IMR-90 (cell line): Measurements from ENCODE around the gene TNIP2. TPM values are rescaled to one million over a fixed set of nuclear protein-coding genes. Genes with fewer than 3 reads are reported as not detected.

Source experiments
- ATAC-seq: fragments of 200-7000 bp; cut with Tn5 transposase; 2 replicates; pipeline ENCODE4 v1.9.1; 2020; ENCODE audit warnings: low read depth, mild to moderate bottlenecking, moderate library complexity
- BruUV-seq: library from RNA; stranded (reverse); fragments of 400-500 nt; replicated peaks from 2 replicates; lab custom pipeline; 2021; lab: Mats Ljungman, UMichigan
- CTCF ChIA-PET: fragments of 300-600 bp; formaldehyde crosslinking; extraction: SDS; loops from one replicate; lab custom pipeline; 2021; ENCODE audit warnings: antibody characterized with exemption; lab: Yijun Ruan, JAX
- POLR2A ChIA-PET: fragments of 300-600 bp; sonication (Branson Sonifier 250); formaldehyde crosslinking; loops from one replicate; lab custom pipeline; 2022; ENCODE audit warnings: antibody characterized with exemption; ENCODE audit not compliant: unreplicated experiment; lab: Charles Lee
- DNase-seq: peaks from one replicate; pipeline ENCODE4 v3.0.0; 2013
- H2AFZ ChIP-seq: replicated peaks from 2 replicates; pipeline ENCODE3; 2013; ENCODE audit warnings: low read length, mild to moderate bottlenecking; ENCODE audit not compliant: poor library complexity
- H2AK5ac ChIP-seq: 2 replicates; pipeline ENCODE4 v1.6.1; 2013; ENCODE audit warnings: low read depth, low read length, inconsistent platforms
- H2AK9ac ChIP-seq: replicated peaks from 2 replicates; pipeline ENCODE3; 2013; ENCODE audit warnings: mild to moderate bottlenecking, low read depth, low read length, moderate library complexity; ENCODE audit not compliant: poor library complexity
- H2BK120ac ChIP-seq: 2 replicates; pipeline ENCODE4 v1.6.1; 2013; ENCODE audit warnings: low read depth, low read length, inconsistent platforms
- H2BK15ac ChIP-seq: 3 replicates; pipeline ENCODE4 v1.6.1; 2013; ENCODE audit warnings: low read depth, low read length, inconsistent platforms
- H2BK20ac ChIP-seq: 2 replicates; pipeline ENCODE4 v1.6.1; 2013; ENCODE audit warnings: low read depth, mild to moderate bottlenecking, inconsistent platforms, low read length, moderate library complexity
- H2BK5ac ChIP-seq: 2 replicates; pipeline ENCODE4 v1.6.1; 2013; ENCODE audit warnings: mild to moderate bottlenecking, low read depth, low read length, inconsistent platforms; ENCODE audit not compliant: poor library complexity, severe bottlenecking
- H3K14ac ChIP-seq: replicated peaks from 2 replicates; pipeline ENCODE4 v1.6.1; 2013; ENCODE audit warnings: low read depth, low read length, inconsistent platforms
- H3K18ac ChIP-seq: 2 replicates; pipeline ENCODE4 v1.6.1; 2013; ENCODE audit warnings: low read depth, low read length, control low read depth
- H3K23ac ChIP-seq: 2 replicates; pipeline ENCODE4 v1.6.1; 2013; ENCODE audit warnings: low read depth, low read length, inconsistent platforms
- H3K27ac ChIP-seq: 2 replicates; pipeline ENCODE4 v1.5.1; 2013; ENCODE audit warnings: mild to moderate bottlenecking, control low read depth, low read length; ENCODE audit not compliant: insufficient read depth
- H3K27me3 ChIP-seq: 2 replicates; pipeline ENCODE4 v1.6.1; 2013; ENCODE audit warnings: low read length; ENCODE audit not compliant: control insufficient read depth, insufficient read depth
- H3K36me3 ChIP-seq: 2 replicates; pipeline ENCODE4 v1.6.1; 2013; ENCODE audit warnings: low read length, mixed read lengths; ENCODE audit not compliant: control insufficient read depth, insufficient read depth
- H3K4ac ChIP-seq: 2 replicates; pipeline ENCODE4 v1.6.1; 2013; ENCODE audit warnings: low read depth, low read length, inconsistent platforms
- H3K4me1 ChIP-seq: 2 replicates; pipeline ENCODE4 v1.6.1; 2013; ENCODE audit warnings: low read length, mixed read lengths; ENCODE audit not compliant: control insufficient read depth, insufficient read depth
- H3K4me2 ChIP-seq: 2 replicates; pipeline ENCODE4 v1.6.1; 2013; ENCODE audit warnings: low read depth, mild to moderate bottlenecking, control low read depth, low read length, moderate library complexity
- H3K4me3 ChIP-seq: 2 replicates; pipeline ENCODE4 v1.5.1; 2013; ENCODE audit warnings: low read depth, mild to moderate bottlenecking, control low read depth, low read length, moderate library complexity; ENCODE audit not compliant: insufficient read depth
- H3K56ac ChIP-seq: 2 replicates; pipeline ENCODE4 v1.6.1; 2013; ENCODE audit warnings: low read length, inconsistent platforms; ENCODE audit not compliant: insufficient read depth; ENCODE audit errors: extremely low read depth
- H3K79me1 ChIP-seq, 2 experiments: 2 replicates each; pipeline ENCODE4 v1.6.1; 2013; ENCODE audit warnings: low read length in 2 of 2, inconsistent platforms in 1 of 2, low read depth in 1 of 2
- H3K9ac ChIP-seq: 2 replicates; pipeline ENCODE4 v1.6.1; 2013; ENCODE audit warnings: low read depth, low read length, control low read depth
- H3K9me1 ChIP-seq: 2 replicates; pipeline ENCODE4 v1.6.1; 2013; ENCODE audit warnings: low read length, inconsistent platforms; ENCODE audit not compliant: insufficient read depth
- H3K9me3 ChIP-seq: 2 replicates; pipeline ENCODE4 v1.6.1; 2013; ENCODE audit warnings: low read length; ENCODE audit not compliant: control insufficient read depth, insufficient read depth
- H4K20me1 ChIP-seq: 2 replicates; pipeline ENCODE4 v1.6.1; 2013; ENCODE audit warnings: low read length, inconsistent platforms; ENCODE audit not compliant: insufficient read depth
- H4K5ac ChIP-seq: 2 replicates; pipeline ENCODE4 v1.6.1; 2013; ENCODE audit warnings: mild to moderate bottlenecking, low read depth, low read length, control low read depth
- H4K8ac ChIP-seq, 2 experiments: 2 replicates each; pipeline ENCODE4 v1.6.1; 2013; ENCODE audit warnings: low read depth in 2 of 2, low read length in 2 of 2, control low read depth in 1 of 2, inconsistent platforms in 1 of 2
- H4K91ac ChIP-seq: 2 replicates; pipeline ENCODE4 v1.6.1; 2013; ENCODE audit warnings: low read depth, low read length, inconsistent platforms; ENCODE audit not compliant: insufficient read depth
- BHLHE40 ChIP-seq: fragments of 150-350 bp; IDR thresholded peaks from 2 replicates; pipeline ENCODE4 v1.6.1; 2016; ENCODE audit warnings: mild to moderate bottlenecking, low read depth, low read length
- CEBPB ChIP-seq: IDR thresholded peaks from 2 replicates; pipeline ENCODE4 v1.6.1; 2012; ENCODE audit warnings: low read depth, low read length, improper control_type of control experiment
- CHD1 ChIP-seq: IDR thresholded peaks from 2 replicates; pipeline ENCODE4 v1.6.1; 2012; ENCODE audit warnings: low read depth, low read length, improper control_type of control experiment
- FOS ChIP-seq: fragments of 150-350 bp; IDR thresholded peaks from 2 replicates; pipeline ENCODE4 v1.6.1; 2016; ENCODE audit warnings: low read depth, low read length
- MAFK ChIP-seq: IDR thresholded peaks from 2 replicates; pipeline ENCODE4 v1.6.1; 2012; ENCODE audit warnings: low read depth, low read length, improper control_type of control experiment
- MAZ ChIP-seq: IDR thresholded peaks from 2 replicates; pipeline ENCODE4 v1.6.1; 2012; ENCODE audit warnings: low read depth, mild to moderate bottlenecking, low read length, improper control_type of control experiment, moderate library complexity, borderline replicate concordance
- MXI1 ChIP-seq: IDR thresholded peaks from 2 replicates; pipeline ENCODE4 v1.6.1; 2012; ENCODE audit warnings: low read depth, mild to moderate bottlenecking, low read length, moderate library complexity, borderline replicate concordance
- NFE2L2 ChIP-seq: fragments of 150-350 bp; IDR thresholded peaks from 2 replicates; pipeline ENCODE4 v1.6.1; 2016; ENCODE audit warnings: low read depth, mild to moderate bottlenecking, low read length
- POLR2A ChIP-seq: IDR thresholded peaks from 2 replicates; pipeline ENCODE4 v1.6.1; 2012; ENCODE audit warnings: mild to moderate bottlenecking, low read depth, low read length
- RAD21 ChIP-seq: IDR thresholded peaks from 2 replicates; pipeline ENCODE4 v1.6.1; 2012; ENCODE audit warnings: low read length, improper control_type of control experiment
- RCOR1 ChIP-seq: IDR thresholded peaks from 2 replicates; pipeline ENCODE4 v1.6.1; 2012; ENCODE audit warnings: mild to moderate bottlenecking, low read length, improper control_type of control experiment; ENCODE audit not compliant: insufficient replicate concordance
- RFX5 ChIP-seq: IDR thresholded peaks from 2 replicates; pipeline ENCODE4 v1.8.0; 2012; ENCODE audit warnings: low read depth, mild to moderate bottlenecking, low read length, moderate library complexity
- SMC3 ChIP-seq: fragments of 150-350 bp; IDR thresholded peaks from 2 replicates; pipeline ENCODE4 v1.6.1; 2016; ENCODE audit warnings: low read depth, mild to moderate bottlenecking, antibody characterized with exemption, low read length, moderate library complexity
- WGBS, 2 experiments: methylation state at CpG; one replicate each; pipeline versions ENCODE4 v1.1.5 to v1.1.7; 2013; ENCODE audit warnings: missing lambda C conversion rate in 2 of 2; ENCODE audit not compliant: insufficient read length in 1 of 2; ENCODE audit errors: extremely low coverage in 2 of 2; 5-methylcytosine and 5-hydroxymethylcytosine counted together
- dilution Hi-C: fragments of 300-500 bp; cut with HindIII; formaldehyde crosslinking; loops from one replicate; pipeline ENCODE4 v1.14.3; 2018; ENCODE audit warnings: low sequenced_read_pairs; ENCODE audit not compliant: unreplicated experiment
- in situ Hi-C: fragments of 300-500 bp; cut with MboI; formaldehyde crosslinking; loops from 3 replicates; pipeline ENCODE4 v1.14.3; 2019; ENCODE audit warnings: low sequenced_read_pairs, inconsistent platforms, mixed read lengths
- intact Hi-C: fragments of 100-400 bp; cut with micrococcal nuclease; formaldehyde crosslinking; loops from 2 replicates; pipeline ENCODE4 v1.10.0; 2022
- polyA plus RNA-seq, 3 experiments: library from polyadenylated mRNA; depleted of rRNA; stranded (reverse); fragments of >200 nt; gene quantifications; 2 replicates each; pipeline ENCODE4 v1.2.3, GENCODE V29; 2012; ENCODE audit warnings: low replicate concordance in 1 of 3
- total RNA-seq: library from RNA; depleted of rRNA; stranded (reverse); fragments of >200 nt; gene quantifications from 2 replicates; pipeline ENCODE4 v1.2.3, GENCODE V29; 2012
- TF ChIP-seq, protein P1 (sequence below): conservative IDR thresholded peaks from 2 replicates; pipeline ENCODE4 v1.5.1; 2012; ENCODE audit warnings: mild to moderate bottlenecking, low read depth, low read length, improper control_type of control experiment
- TF ChIP-seq, protein P2 (sequence below): fragments of 150-350 bp; IDR thresholded peaks from 2 replicates; pipeline ENCODE4 v1.6.1; 2016; ENCODE audit warnings: low read depth, mild to moderate bottlenecking, low read length, moderate library complexity, borderline replicate concordance
- TF ChIP-seq, protein P3 (sequence below): fragments of 150-350 bp; IDR thresholded peaks from 2 replicates; pipeline ENCODE4 v1.6.1; 2017; ENCODE audit warnings: mild to moderate bottlenecking, antibody characterized with exemption, low read length, low read depth

TNIP2 gene
- total and polyA plus RNA-seq, 2 of the 4 experiments (the other 2 are of a cell fraction) = 33.3 to 38.5 TPM

DNA sequence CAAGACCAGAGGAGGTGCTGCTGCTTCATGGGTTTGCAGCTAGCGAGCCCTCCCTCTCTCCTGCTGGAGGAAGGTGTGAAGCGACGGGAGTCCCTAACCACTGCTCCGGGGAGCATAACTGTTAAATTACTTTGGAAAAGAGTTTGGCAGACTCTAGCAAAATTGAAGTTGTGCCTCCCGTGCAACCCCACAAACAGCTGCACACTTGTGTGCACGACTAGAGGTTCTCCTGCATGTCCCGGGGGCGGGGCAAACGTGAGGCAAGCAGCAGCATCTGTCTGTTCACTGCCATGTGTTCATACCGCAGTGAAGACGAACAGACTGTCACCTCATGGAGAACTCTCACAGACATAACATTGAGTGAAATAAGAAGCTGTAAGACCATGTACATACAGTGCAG, 34.5 kb downstream of the TNIP2 start:
- no peak overlapping the region for H4K8ac ChIP-seq
- no peak for ATAC-seq
- H3K36me3 ChIP-seq = peaks cover 28% of the 10 kb centered on the region
- no peaks in the 10 kb centered on the region for H4K20me1 ChIP-seq
- no peak for DNase-seq
- no peaks in the 10 kb centered on the region for H3K9me3 ChIP-seq
- H3K14ac ChIP-seq = no peak overlapping the region
- no peak overlapping the region for H3K18ac ChIP-seq
- no peak overlapping the region for H4K5ac ChIP-seq
- H3K27me3 ChIP-seq = no peaks in the 10 kb centered on the region
- H4K91ac ChIP-seq = no peak overlapping the region
- ChIA-PET POLR2A (no interaction called here), CTCF (no interaction called here)
- no peak overlapping the region for H3K4ac ChIP-seq
- TF ChIP-seq MXI1 = no peak
- TF ChIP-seq POLR2A = no peak
- TF ChIP-seq CEBPB = no peak
- no peak for TF ChIP-seq MAZ
- TF ChIP-seq, protein P1, sequence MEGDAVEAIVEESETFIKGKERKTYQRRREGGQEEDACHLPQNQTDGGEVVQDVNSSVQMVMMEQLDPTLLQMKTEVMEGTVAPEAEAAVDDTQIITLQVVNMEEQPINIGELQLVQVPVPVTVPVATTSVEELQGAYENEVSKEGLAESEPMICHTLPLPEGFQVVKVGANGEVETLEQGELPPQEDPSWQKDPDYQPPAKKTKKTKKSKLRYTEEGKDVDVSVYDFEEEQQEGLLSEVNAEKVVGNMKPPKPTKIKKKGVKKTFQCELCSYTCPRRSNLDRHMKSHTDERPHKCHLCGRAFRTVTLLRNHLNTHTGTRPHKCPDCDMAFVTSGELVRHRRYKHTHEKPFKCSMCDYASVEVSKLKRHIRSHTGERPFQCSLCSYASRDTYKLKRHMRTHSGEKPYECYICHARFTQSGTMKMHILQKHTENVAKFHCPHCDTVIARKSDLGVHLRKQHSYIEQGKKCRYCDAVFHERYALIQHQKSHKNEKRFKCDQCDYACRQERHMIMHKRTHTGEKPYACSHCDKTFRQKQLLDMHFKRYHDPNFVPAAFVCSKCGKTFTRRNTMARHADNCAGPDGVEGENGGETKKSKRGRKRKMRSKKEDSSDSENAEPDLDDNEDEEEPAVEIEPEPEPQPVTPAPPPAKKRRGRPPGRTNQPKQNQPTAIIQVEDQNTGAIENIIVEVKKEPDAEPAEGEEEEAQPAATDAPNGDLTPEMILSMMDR = no peak
- TF ChIP-seq MAFK = no peak
- TF ChIP-seq NFE2L2 = no peak
- TF ChIP-seq RAD21 = no peak
- TF ChIP-seq, protein P2, sequence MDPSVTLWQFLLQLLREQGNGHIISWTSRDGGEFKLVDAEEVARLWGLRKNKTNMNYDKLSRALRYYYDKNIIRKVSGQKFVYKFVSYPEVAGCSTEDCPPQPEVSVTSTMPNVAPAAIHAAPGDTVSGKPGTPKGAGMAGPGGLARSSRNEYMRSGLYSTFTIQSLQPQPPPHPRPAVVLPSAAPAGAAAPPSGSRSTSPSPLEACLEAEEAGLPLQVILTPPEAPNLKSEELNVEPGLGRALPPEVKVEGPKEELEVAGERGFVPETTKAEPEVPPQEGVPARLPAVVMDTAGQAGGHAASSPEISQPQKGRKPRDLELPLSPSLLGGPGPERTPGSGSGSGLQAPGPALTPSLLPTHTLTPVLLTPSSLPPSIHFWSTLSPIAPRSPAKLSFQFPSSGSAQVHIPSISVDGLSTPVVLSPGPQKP = no peak
- TF ChIP-seq CHD1 = no peak
- TF ChIP-seq SMC3 = no peak
- TF ChIP-seq BHLHE40 = no peak
- TF ChIP-seq RCOR1 = no peak
- TF ChIP-seq, protein P3, sequence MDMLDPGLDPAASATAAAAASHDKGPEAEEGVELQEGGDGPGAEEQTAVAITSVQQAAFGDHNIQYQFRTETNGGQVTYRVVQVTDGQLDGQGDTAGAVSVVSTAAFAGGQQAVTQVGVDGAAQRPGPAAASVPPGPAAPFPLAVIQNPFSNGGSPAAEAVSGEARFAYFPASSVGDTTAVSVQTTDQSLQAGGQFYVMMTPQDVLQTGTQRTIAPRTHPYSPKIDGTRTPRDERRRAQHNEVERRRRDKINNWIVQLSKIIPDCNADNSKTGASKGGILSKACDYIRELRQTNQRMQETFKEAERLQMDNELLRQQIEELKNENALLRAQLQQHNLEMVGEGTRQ = no peak
- no peak for TF ChIP-seq RFX5
- TF ChIP-seq FOS = no peak
- H3K4me3 ChIP-seq = no peak overlapping the region
- H3K23ac ChIP-seq = no peak overlapping the region
- H2BK20ac ChIP-seq = no peak overlapping the region
- no peak overlapping the region for H2BK5ac ChIP-seq
- intact Hi-C loops = no loop called here
- no peak overlapping the region for H3K56ac ChIP-seq
- peaks cover 5% of the 10 kb centered on the region; the same call in 1 of the 2 replicates for H3K9me1 ChIP-seq
- H2BK15ac ChIP-seq = no peak overlapping the region
- in situ Hi-C loops = no loop called here
- WGBS, 2 experiments = no CpG with 5 or more reads among the region's 11 CpGs
- H2AK9ac ChIP-seq = no peak overlapping the region
- H3K27ac ChIP-seq = no peak overlapping the region
- no peak overlapping the region for H2AK5ac ChIP-seq
- H3K4me1 ChIP-seq = no peaks in the 10 kb centered on the region
- no TSS peak for BruUV-seq
- dilution Hi-C loops = no loop called here
- no peak overlapping the region for H2BK120ac ChIP-seq
- no peak overlapping the region for H2AFZ ChIP-seq
- H3K79me1 ChIP-seq = peaks cover 11 to 14% of the 10 kb centered on the region in 2 experiments; a peak in 2 of 4 replicates
- no peak overlapping the region for H3K9ac ChIP-seq
- no peak overlapping the region for H3K4me2 ChIP-seq
